Measurements from ENCODE around the gene RYR2.

- TF ChIP-seq EP300 (IDR thresholded peaks at IDR 0.05), result no peak
- TF ChIP-seq POLR2A (IDR thresholded peaks at IDR 0.05), result no peak
Observed at GRCh38 chr1:237478082-237478481, 436.1 kb downstream of the RYR2 start.
